Muscle of leg (tissue), 16 donors: Measurements from ENCODE around the gene NBAS. TPM values are rescaled to one million over a fixed set of nuclear protein-coding genes. Genes with fewer than 3 reads are reported as not detected.

Experiments
- DNase-seq: peaks from one replicate; pipeline ENCODE4 v3.0.0; 2013
- H3K27ac ChIP-seq: one replicate; pipeline ENCODE4 v1.5.1; 2013; ENCODE audit warnings: mild to moderate bottlenecking, low read length, control low read depth
- H3K27me3 ChIP-seq: one replicate; pipeline ENCODE4 v1.6.1; 2013; ENCODE audit warnings: low read length; ENCODE audit not compliant: control insufficient read depth, insufficient read depth
- H3K36me3 ChIP-seq: one replicate; pipeline ENCODE4 v1.6.1; 2013; ENCODE audit warnings: low read length; ENCODE audit not compliant: control insufficient read depth, insufficient read depth
- H3K4me1 ChIP-seq: one replicate; pipeline ENCODE4 v1.6.1; 2013; ENCODE audit warnings: low read length; ENCODE audit not compliant: control insufficient read depth, insufficient read depth
- H3K4me3 ChIP-seq: one replicate; pipeline ENCODE4 v1.5.1; 2013; ENCODE audit warnings: low read length, control low read depth
- H3K9me3 ChIP-seq: replicated peaks from 2 replicates; pipeline ENCODE4 v1.6.1; 2013; ENCODE audit warnings: low read depth, low read length; ENCODE audit not compliant: control insufficient read depth
- WGBS: methylation state at CpG from one replicate; pipeline ENCODE4 v1.1.5; 2013; ENCODE audit warnings: missing lambda C conversion rate; ENCODE audit not compliant: insufficient coverage; 5-methylcytosine and 5-hydroxymethylcytosine counted together
- long read RNA-seq, 11 donors: transcript quantifications; one replicate each; lab custom pipeline, GENCODE V29; 2026
- polyA plus RNA-seq, 8 donors: library from polyadenylated mRNA; unstranded; fragments of 120-200 nt; gene quantifications; one replicate each; pipeline versions ENCODE4 v1.2.1 to v1.2.3, GENCODE V29; 2013; ENCODE audit warnings: inconsistent platforms in 1 of 8, low replicate concordance in 1 of 8; ENCODE audit not compliant: insufficient read length in 8 of 8, insufficient read depth in 1 of 8
- total RNA-seq: library from RNA; stranded (reverse); fragments of 120-200 nt; gene quantifications from one replicate; pipeline ENCODE4 v1.2.4, GENCODE V29; 2013

NBAS gene
- total RNA-seq (57.5 TPM), polyA plus RNA-seq (10 to 100 TPM; 33.3 to 37.4 (median 36.0) TPM)
- long read RNA-seq, donor 1, full-length matches to known transcripts = 1 of 1 reads
- long read RNA-seq, donor 1, partial matches to known transcripts = 0 of 1 reads
- long read RNA-seq, donor 1, other reads (novel, unspliced or antisense) = 0 of 1 reads
- long read RNA-seq, donor 2 = 0 reads
- long read RNA-seq, donor 3 = 0 reads
- long read RNA-seq, donor 4 = 0 reads
- long read RNA-seq, donor 5, partial matches to known transcripts = 224 of 244 reads
- long read RNA-seq, donor 5, other reads (novel, unspliced or antisense) = 20 of 244 reads
- long read RNA-seq, donor 6, full-length matches to known transcripts = 2 of 2 reads
- long read RNA-seq, donor 6, partial matches to known transcripts = 0 of 2 reads
- long read RNA-seq, donor 6, other reads (novel, unspliced or antisense) = 0 of 2 reads
- long read RNA-seq, donor 7, partial matches to known transcripts = 0 of 1 reads
- long read RNA-seq, donor 7, other reads (novel, unspliced or antisense) = 0 of 1 reads
- long read RNA-seq, donor 8 = 0 reads
- long read RNA-seq, donor 9 = 0 reads
- long read RNA-seq, donor 10, full-length matches to known transcripts = 3 of 3 reads
- long read RNA-seq, donor 10, partial matches to known transcripts = 0 of 3 reads
- long read RNA-seq, donor 10, other reads (novel, unspliced or antisense) = 0 of 3 reads
- long read RNA-seq, donor 11 = 0 reads

DNA sequence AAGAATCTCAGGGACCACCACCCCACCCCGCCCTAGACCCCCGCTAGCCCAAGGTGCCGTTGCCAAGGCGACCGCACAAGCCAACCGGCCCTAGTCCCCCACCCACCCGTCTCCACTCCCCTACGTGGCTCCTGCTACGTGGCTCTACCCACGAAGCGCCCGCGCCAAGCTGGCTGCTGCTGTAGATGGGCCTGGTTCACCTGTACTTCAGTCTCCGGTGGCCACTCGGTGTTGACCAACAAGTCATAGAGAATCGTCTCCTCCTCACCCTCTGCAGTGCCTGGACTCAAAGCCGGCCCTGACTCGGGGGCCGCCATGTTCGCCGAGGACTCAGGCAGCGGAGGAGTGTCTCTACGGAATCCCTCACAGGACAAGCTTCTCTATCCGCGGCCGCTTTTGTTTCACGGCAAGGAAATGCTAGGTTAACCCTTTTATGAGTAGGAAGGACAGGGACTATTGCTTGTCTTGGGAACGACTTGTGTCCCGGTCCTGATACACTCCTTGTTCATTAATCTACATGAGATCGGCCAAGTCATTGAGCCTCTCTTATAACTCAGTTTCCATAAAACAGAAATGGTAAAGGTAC is at the start of gene NBAS:
TSS of gene NBAS (minus strand) at position 347 of the 586 bp plus-strand sequence. CDS start at position 317, 30 bp downstream.
- peak; percentile 98 for DNase-seq
- 0% methylated on average over 22 of the region's 30 CpGs for WGBS
- Histone ChIP-seq H3K4me3 (peak within 1 kb of the TSS; percentile 76), H3K9me3 (no peaks in the 10 kb centered on the region), H3K4me1 (peaks cover 4% of the 10 kb centered on the region), H3K36me3 (no peaks in the 10 kb centered on the region), H3K27me3 (no peaks in the 10 kb centered on the region), H3K27ac (peak within 1 kb of the TSS; percentile 87)

DNA sequence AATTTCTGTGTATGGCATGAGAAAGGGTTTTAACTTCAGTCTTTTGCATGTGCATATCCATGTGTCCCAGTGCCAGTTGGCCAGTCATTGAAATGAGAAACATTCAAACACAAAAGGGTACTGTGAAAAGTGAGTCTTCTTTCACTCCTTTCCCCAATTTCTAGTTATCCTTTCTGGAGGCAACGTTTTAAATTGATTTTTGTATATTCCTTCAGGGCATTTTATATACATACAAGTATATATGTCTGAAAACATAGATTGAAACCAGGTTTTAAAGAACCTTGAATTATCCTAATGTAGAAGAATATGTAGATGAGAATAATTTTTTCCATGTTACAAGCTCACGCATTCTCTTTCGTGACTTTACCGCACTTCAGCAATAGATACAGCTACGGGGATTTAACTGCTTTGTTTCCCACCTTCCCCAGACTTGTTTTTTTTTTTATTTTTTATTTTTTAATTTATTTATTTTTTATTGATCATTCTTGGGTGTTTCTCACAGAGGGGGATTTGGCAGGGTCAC is 49.4 kb upstream of the NBAS start:
- WGBS = no CpG with 5 or more reads among the region's 5 CpGs
- DNase-seq = no peak
- H3K27me3 ChIP-seq = no peaks in the 10 kb centered on the region
- no peaks in the 10 kb centered on the region for H3K4me1 ChIP-seq
- no peak overlapping the region for H3K27ac ChIP-seq
- peaks cover 39% of the 10 kb centered on the region for H3K36me3 ChIP-seq
- H3K9me3 ChIP-seq = no peaks in the 10 kb centered on the region
- no peak overlapping the region for H3K4me3 ChIP-seq

DNA sequence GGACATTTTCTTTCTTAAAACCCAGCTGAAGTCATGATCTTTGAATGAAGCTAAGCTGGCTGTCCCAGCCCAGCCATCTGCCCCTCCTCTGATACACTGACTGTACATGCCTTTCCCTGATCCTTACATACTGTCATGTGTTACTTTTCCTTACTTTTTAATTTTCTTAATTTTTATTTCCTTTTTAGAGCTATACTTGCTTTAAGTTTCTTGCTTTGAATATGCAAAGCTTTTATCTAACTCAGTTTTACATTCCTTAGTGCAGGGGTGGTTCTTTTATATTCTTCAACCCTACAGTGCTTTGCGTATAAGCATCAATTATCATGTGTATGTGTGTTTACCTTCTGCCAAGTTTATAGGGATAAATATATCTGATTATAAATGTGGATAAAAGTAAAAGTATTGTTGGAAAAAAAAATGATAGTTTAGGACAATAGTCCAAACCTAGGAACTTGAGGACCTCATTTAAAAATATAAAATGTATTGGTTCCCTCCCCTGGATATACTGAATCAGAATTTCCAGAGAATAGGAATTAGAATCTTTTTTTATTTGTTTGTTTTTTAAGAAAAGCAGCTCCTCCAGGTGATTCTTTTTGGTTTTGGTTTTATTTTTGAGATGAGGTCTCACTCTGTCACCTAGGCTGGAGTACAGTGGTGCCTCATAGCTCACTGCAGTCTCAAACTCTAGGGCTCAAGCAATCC is 48.4 kb upstream of the NBAS start:
- Histone ChIP-seq H3K9me3 (no peaks in the 10 kb centered on the region), H3K27me3 (no peaks in the 10 kb centered on the region), H3K27ac (no peak overlapping the region), H3K4me3 (no peak overlapping the region), H3K36me3 (peaks cover 45% of the 10 kb centered on the region), H3K4me1 (no peaks in the 10 kb centered on the region)
- DNase-seq = no peak
- WGBS = no CpG with 5 or more reads among the region's 1 CpG

DNA sequence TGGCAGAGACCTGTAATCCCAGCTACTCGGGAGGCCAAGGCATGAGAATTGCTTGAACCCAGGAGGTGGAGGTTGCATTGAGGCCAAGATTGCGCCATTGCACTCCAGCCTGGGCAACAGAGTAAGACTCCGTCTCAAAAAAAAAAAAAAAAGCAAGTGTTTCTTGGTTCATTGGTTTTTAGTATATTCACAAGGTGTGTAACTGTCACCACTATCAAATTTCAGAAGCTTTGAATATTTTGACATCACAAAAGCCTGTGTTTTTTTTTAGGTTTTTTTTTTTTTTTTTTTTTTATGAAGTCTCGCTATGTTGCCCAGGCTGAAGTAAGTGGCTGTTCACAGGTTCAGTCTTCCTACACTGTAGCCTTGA is 47.2 kb upstream of the NBAS start:
- H3K4me1 ChIP-seq = no peaks in the 10 kb centered on the region
- peaks cover 38% of the 10 kb centered on the region for H3K36me3 ChIP-seq
- H3K27me3 ChIP-seq = no peaks in the 10 kb centered on the region
- no peak overlapping the region for H3K27ac ChIP-seq
- no peak for DNase-seq
- WGBS = no CpG with 5 or more reads among the region's 4 CpGs
- H3K9me3 ChIP-seq = no peaks in the 10 kb centered on the region
- H3K4me3 ChIP-seq = no peak overlapping the region

DNA sequence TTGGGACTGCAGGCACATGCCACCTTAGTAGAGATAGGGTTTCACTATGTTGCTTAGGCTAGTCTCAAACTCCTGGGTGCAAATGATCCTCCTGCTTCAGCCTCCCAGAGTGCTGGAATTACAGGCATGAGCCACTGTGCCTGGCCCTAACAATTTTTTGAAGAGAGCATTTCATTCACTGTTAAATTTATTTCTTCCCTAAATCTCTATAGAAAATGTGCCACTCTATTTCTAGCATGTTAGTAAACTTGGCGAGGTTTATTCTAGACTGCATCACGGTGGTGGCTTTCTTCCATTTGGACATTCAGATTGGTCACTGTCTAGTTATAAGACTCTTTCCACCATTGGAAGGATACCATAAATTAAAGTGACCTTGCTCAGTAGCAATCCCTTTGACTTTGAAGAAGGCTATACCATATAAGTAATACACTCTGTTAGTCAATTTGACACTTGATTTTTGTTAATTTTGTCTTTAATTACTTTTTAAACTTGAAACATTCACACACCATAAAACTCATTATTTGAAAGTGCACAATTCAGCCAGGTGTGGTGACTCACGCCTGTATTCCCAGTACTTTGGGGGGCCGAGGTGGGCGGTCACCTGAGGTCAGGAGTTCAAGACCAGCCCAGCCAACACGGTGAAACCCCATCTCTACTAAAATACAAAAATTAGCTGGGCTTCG is 46.7 kb upstream of the NBAS start:
- H3K36me3 ChIP-seq = peaks cover 40% of the 10 kb centered on the region
- no peaks in the 10 kb centered on the region for H3K9me3 ChIP-seq
- no peak for DNase-seq

DNA sequence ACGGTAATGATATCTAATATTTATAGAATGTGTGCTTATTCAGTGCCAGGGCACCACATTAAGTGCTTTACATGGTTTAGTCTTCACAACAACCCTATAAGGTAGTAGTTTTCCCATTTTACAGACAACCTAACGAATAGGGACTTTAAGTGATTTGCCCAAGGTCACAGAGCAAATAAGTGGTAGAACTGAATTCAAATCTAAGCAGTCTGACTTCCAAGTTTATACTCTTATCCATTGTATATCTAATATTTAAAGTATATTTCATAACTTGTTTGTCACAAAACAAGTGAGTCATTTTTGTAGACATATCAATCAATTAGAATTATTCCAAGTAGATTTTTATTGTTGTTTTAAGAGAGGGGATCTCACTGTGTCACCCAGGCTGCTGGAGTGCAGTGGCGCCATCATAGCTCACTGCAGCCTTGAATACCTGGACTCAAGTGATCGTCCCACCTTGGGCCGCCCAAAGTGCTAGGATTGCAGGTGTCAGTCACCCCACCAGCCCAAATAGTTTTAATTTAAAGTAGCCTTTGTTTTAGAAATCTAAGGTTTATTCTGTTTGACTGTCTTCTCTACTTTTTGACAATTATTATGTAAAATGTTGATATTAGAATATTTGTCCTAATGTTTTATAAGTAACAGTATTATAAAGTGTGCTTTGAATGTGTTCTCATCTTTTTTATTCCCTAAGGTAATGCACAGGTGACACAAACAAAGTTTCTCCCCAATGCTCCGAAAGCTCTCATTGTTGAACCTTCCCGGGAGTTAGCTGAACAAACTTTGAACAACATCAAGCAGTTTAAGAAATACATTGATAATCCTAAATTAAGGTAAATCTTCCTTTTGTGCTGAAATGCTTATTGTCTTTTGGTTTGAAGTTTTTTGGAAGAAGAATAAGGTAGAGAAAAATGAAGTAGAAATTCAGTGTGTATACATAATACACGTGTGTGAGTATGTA is 45.6 kb upstream of the NBAS start:
- H3K4me1 ChIP-seq = no peaks in the 10 kb centered on the region
- no peak for DNase-seq
- WGBS = 100% methylated on average over 2 of the region's 8 CpGs
- H3K9me3 ChIP-seq = no peaks in the 10 kb centered on the region
- no peak overlapping the region for H3K4me3 ChIP-seq
- peaks cover 49% of the 10 kb centered on the region for H3K36me3 ChIP-seq
- no peak overlapping the region for H3K27ac ChIP-seq
- H3K27me3 ChIP-seq = no peaks in the 10 kb centered on the region

More for the DNA sequence above, 46.7 kb upstream of the NBAS start:
- Histone ChIP-seq H3K4me3 (no peak overlapping the region), H3K4me1 (no peaks in the 10 kb centered on the region), H3K27me3 (no peaks in the 10 kb centered on the region), H3K27ac (no peak overlapping the region)
- WGBS = 100% methylated on average over 4 of the region's 7 CpGs

DNA sequence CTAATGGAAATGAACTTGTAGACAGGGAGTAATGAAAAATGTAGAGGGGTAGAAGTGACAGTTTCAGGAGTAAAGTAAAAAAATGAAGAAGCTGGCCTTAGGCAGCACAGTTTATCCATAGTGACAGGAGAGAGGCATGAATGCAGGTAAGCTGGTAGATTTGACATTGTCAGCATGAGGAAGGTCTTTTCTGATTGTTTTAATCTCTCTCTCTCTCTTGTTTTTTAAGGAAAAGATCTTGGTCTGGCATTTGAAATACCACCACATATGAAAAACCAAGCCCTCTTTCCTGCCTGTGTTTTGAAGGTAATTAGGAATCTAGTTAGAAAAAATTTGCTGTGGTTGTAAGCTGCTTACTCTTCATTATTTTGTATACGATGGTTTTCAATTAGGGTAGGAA is 44.6 kb upstream of the NBAS start:
- no peaks in the 10 kb centered on the region for H3K9me3 ChIP-seq

DNA sequence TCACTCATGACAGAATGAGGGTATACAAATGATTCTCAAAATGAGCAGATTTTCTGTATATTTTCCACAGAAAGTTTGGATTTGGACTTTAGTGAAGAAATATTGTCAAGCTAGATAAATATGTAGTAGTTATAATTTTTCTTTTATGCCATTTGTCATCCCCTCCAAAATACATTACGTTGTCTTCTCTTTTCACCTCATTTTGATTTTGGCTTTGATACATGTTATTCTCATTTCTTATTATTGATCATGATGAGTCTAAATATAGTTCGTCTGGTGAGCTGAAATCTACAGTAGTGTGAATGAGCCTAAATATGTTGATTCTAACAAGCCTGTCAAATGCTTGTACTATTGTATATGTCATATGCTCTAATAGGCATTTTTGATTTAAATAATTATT is 42.8 kb upstream of the NBAS start:
- no CpG with 5 or more reads among the region's 2 CpGs for WGBS
- no peak overlapping the region for H3K4me3 ChIP-seq
- peaks cover 65% of the 10 kb centered on the region for H3K36me3 ChIP-seq

More for the DNA sequence above, 44.6 kb upstream of the NBAS start:
- Histone ChIP-seq H3K4me1 (no peaks in the 10 kb centered on the region), H3K36me3 (peaks cover 58% of the 10 kb centered on the region), H3K4me3 (no peak overlapping the region), H3K27me3 (no peaks in the 10 kb centered on the region), H3K27ac (no peak overlapping the region)
- no peak for DNase-seq
- WGBS = no CpG with 5 or more reads among the region's 1 CpG

More for the DNA sequence above, 42.8 kb upstream of the NBAS start:
- DNase-seq = no peak
- no peaks in the 10 kb centered on the region for H3K4me1 ChIP-seq
- no peaks in the 10 kb centered on the region for H3K9me3 ChIP-seq
- H3K27ac ChIP-seq = no peak overlapping the region
- H3K27me3 ChIP-seq = no peaks in the 10 kb centered on the region
